BLaER1 treated with 17β-estradiol and CSF1 and Interleukin-3, amounts not matched to agents 10 nM and 100 nM (cell line): ENCODE measurements around the gene TSPAN19.

Experiments
- H3K27ac ChIP-seq, 11 experiments: shearing (Covaris generic); formaldehyde crosslinking; 2 replicates each; pipeline ENCODE4 v1.8.1; 2022
- H3K27me3 ChIP-seq, 11 experiments: shearing (Covaris generic); formaldehyde crosslinking; 2 replicates each; pipeline ENCODE4 v1.8.1; 2022
- H3K36me3 ChIP-seq, 11 experiments: shearing (Covaris generic); formaldehyde crosslinking; 2 replicates each; pipeline ENCODE4 v1.8.1; 2022
- H3K4me1 ChIP-seq, 10 experiments: shearing (Covaris generic); formaldehyde crosslinking; 2 replicates each; pipeline ENCODE4 v1.8.1; 2022
- H3K4me2 ChIP-seq, 11 experiments: shearing (Covaris generic); formaldehyde crosslinking; 2 replicates each; pipeline ENCODE4 v1.8.1; 2022
- H3K4me3 ChIP-seq, 10 experiments: shearing (Covaris generic); formaldehyde crosslinking; 2 replicates each; pipeline ENCODE4 v1.8.1; 2022
- H3K9ac ChIP-seq, 11 experiments: shearing (Covaris generic); formaldehyde crosslinking; 2 replicates each; pipeline ENCODE4 v1.8.1; 2022
- H3K9me3 ChIP-seq, 11 experiments: shearing (Covaris generic); formaldehyde crosslinking; replicated peaks in 1 of 11; 2 replicates each; pipeline ENCODE4 v1.8.1; 2022
- H4K20me1 ChIP-seq, 11 experiments: shearing (Covaris generic); formaldehyde crosslinking; 2 replicates each; pipeline ENCODE4 v1.8.1; 2022
- Cebpa-rat ChIP-seq, 11 experiments: shearing (Covaris generic); IDR thresholded peaks; 2 replicates each; pipeline ENCODE4 v1.8.1; 2022

The TSPAN19 gene

GRCh38 chr12:85036234-85036707 is at the start of gene TSPAN19, which contains the start of gene LRRIQ1:
Gene TSPAN19, minus strand, starts transcription at chr12:85036277. Its CDS starts 6,331 bp downstream, at chr12:85029946.
Gene LRRIQ1, plus strand, starts transcription at chr12:85036351. Its CDS starts 1,826 bp downstream, at chr12:85038177.
- Histone ChIP-seq H3K27me3 (no peaks in the 10 kb centered on the region), H3K4me2 (peak within 1 kb of the TSS; percentile 49 to 78 (median 69)), H3K4me1 (peaks cover 0 to 7% (median 0%) of the 10 kb centered on the region in 10 experiments; a peak in 4 of 20 replicates), H3K9ac (peak within 1 kb of the TSS in 10 of 11 experiments; percentile 15 to 64 (median 50); a peak in 15 of 22 replicates), H3K4me3 (peak within 1 kb of the TSS; percentile 44 to 71 (median 63)), H4K20me1 (no peaks in the 10 kb centered on the region), H3K27ac (peak within 1 kb of the TSS in 3 of 11 experiments; percentile 17 to 59 (median 34); a peak in 3 of 22 replicates), H3K9me3 (no peaks in the 10 kb centered on the region), H3K36me3 (no peaks in the 10 kb centered on the region)
- TF ChIP-seq Cebpa-rat (IDR thresholded peaks at IDR 0.05): no peak

GRCh38 chr12:85085066-85085465 is 49.0 kb upstream of the TSPAN19 start:
- Histone ChIP-seq H3K27me3 (no peaks in the 10 kb centered on the region), H3K4me1 (no peaks in the 10 kb centered on the region)

DNA sequence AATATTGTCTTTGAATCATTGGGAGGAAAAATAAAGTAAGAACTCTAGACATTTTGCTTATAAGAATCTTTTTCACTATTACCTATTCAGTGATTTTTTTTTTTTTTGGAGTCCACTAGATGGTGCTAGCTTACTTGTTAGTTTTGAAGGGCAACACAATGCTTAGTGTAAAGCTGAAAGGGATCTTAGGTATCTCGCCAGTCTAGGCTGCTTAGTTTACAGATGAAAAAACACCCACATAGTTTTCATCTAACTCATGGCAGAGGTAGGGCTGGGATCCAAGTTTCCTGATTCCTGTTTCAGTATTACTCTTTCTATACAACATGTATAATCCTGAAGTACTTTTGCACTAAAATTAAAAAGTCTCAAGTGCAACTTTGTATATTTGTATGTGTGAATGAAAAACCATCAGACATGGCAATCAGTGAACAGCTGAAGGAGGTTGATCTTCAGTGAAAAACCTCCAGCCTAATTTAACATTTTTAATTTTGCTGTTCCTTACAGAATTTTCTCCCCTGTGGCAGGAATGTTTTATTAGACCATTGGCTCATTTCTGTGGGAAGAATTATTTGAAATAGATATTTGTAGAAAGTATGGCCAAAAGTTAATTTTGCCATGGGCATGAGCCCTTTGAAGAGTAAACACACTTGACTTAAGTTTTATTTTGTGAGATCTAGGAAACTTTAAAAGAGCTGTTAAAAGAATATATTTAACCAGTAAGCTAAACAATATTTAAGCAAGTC is 40.8 kb upstream of the TSPAN19 start:
- Histone ChIP-seq H3K9me3 (no peaks in the 10 kb centered on the region), H3K4me2 (no peak overlapping the region), H3K27me3 (no peaks in the 10 kb centered on the region), H3K4me3 (no peak overlapping the region), H3K9ac (no peak overlapping the region), H4K20me1 (no peaks in the 10 kb centered on the region), H3K36me3 (no peaks in the 10 kb centered on the region), H3K27ac (no peak overlapping the region), H3K4me1 (no peaks in the 10 kb centered on the region)
- TF ChIP-seq Cebpa-rat (IDR thresholded peaks at IDR 0.05): no peak

More at GRCh38 chr12:85085066-85085465, 49.0 kb upstream of the TSPAN19 start:
- Histone ChIP-seq H3K9me3 (no peaks in the 10 kb centered on the region), H3K36me3 (no peaks in the 10 kb centered on the region), H3K27ac (no peak overlapping the region), H3K9ac (no peak overlapping the region), H3K4me3 (no peak overlapping the region), H4K20me1 (no peaks in the 10 kb centered on the region), H3K4me2 (no peak overlapping the region)
- no peak for TF ChIP-seq Cebpa-rat (IDR thresholded peaks at IDR 0.05)

GRCh38 chr12:85072826-85073225 is 36.7 kb upstream of the TSPAN19 start:
- Histone ChIP-seq H3K9me3 (no peaks in the 10 kb centered on the region), H3K27ac (no peak overlapping the region)
- TF ChIP-seq Cebpa-rat (IDR thresholded peaks at IDR 0.05): no peak

GRCh38 chr12:85065837-85066482 is 29.9 kb upstream of the TSPAN19 start:
- Histone ChIP-seq H3K27ac (no peak overlapping the region), H3K36me3 (no peaks in the 10 kb centered on the region), H3K4me3 (no peak overlapping the region), H4K20me1 (no peaks in the 10 kb centered on the region), H3K27me3 (no peaks in the 10 kb centered on the region), H3K9me3 (no peaks in the 10 kb centered on the region), H3K4me1 (peaks cover 0 to 27% (median 6%) of the 10 kb centered on the region in 10 experiments; a peak in 12 of 20 replicates), H3K9ac (no peak overlapping the region), H3K4me2 (no peak overlapping the region)
- no peak for TF ChIP-seq Cebpa-rat (IDR thresholded peaks at IDR 0.05)

More at GRCh38 chr12:85072826-85073225, 36.7 kb upstream of the TSPAN19 start:
- no peaks in the 10 kb centered on the region for H3K36me3 ChIP-seq
- no peaks in the 10 kb centered on the region for H3K27me3 ChIP-seq
- H3K4me1 ChIP-seq: peaks cover 0 to 2% (median 0%) of the 10 kb centered on the region in 10 experiments; a peak in 1 of 20 replicates
- no peaks in the 10 kb centered on the region for H4K20me1 ChIP-seq
- H3K9ac ChIP-seq: no peak overlapping the region
- H3K4me2 ChIP-seq: no peak overlapping the region
- H3K4me3 ChIP-seq: no peak overlapping the region

DNA sequence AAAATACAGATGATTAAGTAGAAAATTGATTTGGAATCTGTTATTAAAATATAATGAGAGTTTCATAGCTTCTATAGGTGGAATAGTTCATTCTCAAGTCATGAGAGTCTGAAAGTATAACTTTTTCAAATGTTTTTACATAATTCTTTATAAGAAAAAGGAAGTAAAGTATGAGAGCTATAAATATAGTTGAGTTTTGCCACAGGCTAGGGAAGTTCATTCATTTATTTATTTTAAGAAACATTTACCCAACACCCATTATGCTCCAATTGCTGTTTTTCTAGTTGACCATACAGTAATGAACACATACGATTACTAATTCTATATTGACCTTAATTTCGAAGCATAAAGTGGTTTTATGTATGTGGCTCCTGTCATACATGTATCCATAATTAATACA is 24.8 kb upstream of the TSPAN19 start:
- Histone ChIP-seq H3K4me1 (peaks cover 0 to 51% (median 10%) of the 10 kb centered on the region in 10 experiments; a peak in 13 of 20 replicates), H3K9ac (no peak overlapping the region), H3K36me3 (no peaks in the 10 kb centered on the region), H4K20me1 (no peaks in the 10 kb centered on the region), H3K9me3 (no peaks in the 10 kb centered on the region), H3K4me2 (peak overlapping the region in 6 of 11 experiments; percentile 23 to 75 (median 52); a peak in 11 of 22 replicates), H3K27ac (peak overlapping the region in 3 of 11 experiments; percentile 27 to 58 (median 52); a peak in 7 of 22 replicates), H3K4me3 (no peak overlapping the region), H3K27me3 (no peaks in the 10 kb centered on the region)
- TF ChIP-seq Cebpa-rat (IDR thresholded peaks at IDR 0.05): no peak

DNA sequence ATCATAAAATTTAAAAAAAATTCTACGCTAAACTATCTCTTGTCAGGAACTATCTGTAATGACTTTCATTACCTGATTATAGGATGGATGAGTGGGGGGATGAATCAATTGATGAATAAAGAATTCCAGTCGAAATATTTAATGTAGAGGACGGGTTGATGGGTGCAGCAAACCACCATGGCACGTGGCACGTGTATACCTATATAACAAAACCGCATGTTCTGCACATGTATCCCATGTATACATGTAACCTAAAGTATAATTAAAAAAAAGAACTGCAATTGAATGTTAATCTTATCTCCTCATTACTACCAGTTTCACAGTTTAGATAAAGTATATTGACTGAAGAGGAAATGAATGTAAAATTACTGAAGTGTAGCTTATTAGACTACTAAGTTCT is 23.5 kb upstream of the TSPAN19 start:
- H3K36me3 ChIP-seq: no peaks in the 10 kb centered on the region
- H3K4me2 ChIP-seq: peak overlapping the region in 3 of 11 experiments; percentile 6 to 57 (median 37); a peak in 1 of 22 replicates

DNA sequence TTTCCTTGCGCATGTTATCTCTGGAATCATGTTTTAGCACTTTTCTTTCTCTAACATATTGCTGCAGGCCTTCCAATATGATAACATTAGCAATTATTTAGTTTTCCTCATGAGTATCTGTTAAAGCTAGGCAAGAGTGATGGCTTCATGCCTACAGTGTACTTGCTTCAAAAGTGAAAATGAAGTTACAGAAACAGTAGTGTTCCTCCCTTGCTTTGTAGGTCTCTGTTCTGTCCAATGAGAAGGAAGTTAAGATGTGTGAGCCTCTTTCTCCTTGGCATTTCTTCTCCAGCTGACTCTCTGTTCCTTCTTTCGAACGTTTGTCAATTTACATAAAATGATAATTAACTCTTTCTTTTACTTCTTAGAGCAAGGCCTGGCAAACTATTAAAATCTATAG is 22.3 kb upstream of the TSPAN19 start:
- Histone ChIP-seq H3K27ac (no peak overlapping the region), H3K9me3 (no peaks in the 10 kb centered on the region), H3K4me2 (peak overlapping the region in 3 of 11 experiments; percentile 24 to 66 (median 55); a peak in 5 of 22 replicates), H3K9ac (no peak overlapping the region), H3K4me1 (peaks cover 0 to 58% (median 10%) of the 10 kb centered on the region in 10 experiments; a peak in 13 of 20 replicates), H3K36me3 (no peaks in the 10 kb centered on the region), H3K27me3 (no peaks in the 10 kb centered on the region), H3K4me3 (no peak overlapping the region), H4K20me1 (no peaks in the 10 kb centered on the region)
- no peak for TF ChIP-seq Cebpa-rat (IDR thresholded peaks at IDR 0.05)

More for the DNA sequence above, 23.5 kb upstream of the TSPAN19 start:
- no peaks in the 10 kb centered on the region for H4K20me1 ChIP-seq
- no peaks in the 10 kb centered on the region for H3K9me3 ChIP-seq
- H3K4me1 ChIP-seq: peaks cover 0 to 58% (median 10%) of the 10 kb centered on the region in 10 experiments; a peak in 13 of 20 replicates
- no peaks in the 10 kb centered on the region for H3K27me3 ChIP-seq
- TF ChIP-seq Cebpa-rat (IDR thresholded peaks at IDR 0.05): no peak
- no peak overlapping the region for H3K9ac ChIP-seq
- H3K27ac ChIP-seq: no peak overlapping the region
- no peak overlapping the region for H3K4me3 ChIP-seq

GRCh38 chr12:85057370-85057963 is 21.4 kb upstream of the TSPAN19 start:
- no peak overlapping the region for H3K27ac ChIP-seq
- no peaks in the 10 kb centered on the region for H3K9me3 ChIP-seq
- H4K20me1 ChIP-seq: no peaks in the 10 kb centered on the region
- H3K36me3 ChIP-seq: no peaks in the 10 kb centered on the region
- H3K27me3 ChIP-seq: no peaks in the 10 kb centered on the region
- H3K4me1 ChIP-seq: peaks cover 0 to 54% (median 10%) of the 10 kb centered on the region in 10 experiments; a peak in 13 of 20 replicates
- H3K9ac ChIP-seq: no peak overlapping the region
- H3K4me3 ChIP-seq: no peak overlapping the region
- no peak for TF ChIP-seq Cebpa-rat (IDR thresholded peaks at IDR 0.05)
- no peak overlapping the region for H3K4me2 ChIP-seq
